ENCODE measurements around the gene OTUB2. TPM values are rescaled to one million over a fixed set of nuclear protein-coding genes. Genes with fewer than 3 reads are reported as not detected.

OTUB2 gene
- polyA plus RNA-seq, 1 donor (not counting 4 experiments of a cell fraction or from before 2014, with no cell fraction given): 2.6 TPM

- DNase-seq (ENCODE audit: low read depth, low spot score) (no peak), FAIRE-seq (no peak)
- H2AFZ ChIP-seq (ENCODE audit: control insufficient read depth, low read length): no peak overlapping the region
- TF ChIP-seq, protein P1, sequence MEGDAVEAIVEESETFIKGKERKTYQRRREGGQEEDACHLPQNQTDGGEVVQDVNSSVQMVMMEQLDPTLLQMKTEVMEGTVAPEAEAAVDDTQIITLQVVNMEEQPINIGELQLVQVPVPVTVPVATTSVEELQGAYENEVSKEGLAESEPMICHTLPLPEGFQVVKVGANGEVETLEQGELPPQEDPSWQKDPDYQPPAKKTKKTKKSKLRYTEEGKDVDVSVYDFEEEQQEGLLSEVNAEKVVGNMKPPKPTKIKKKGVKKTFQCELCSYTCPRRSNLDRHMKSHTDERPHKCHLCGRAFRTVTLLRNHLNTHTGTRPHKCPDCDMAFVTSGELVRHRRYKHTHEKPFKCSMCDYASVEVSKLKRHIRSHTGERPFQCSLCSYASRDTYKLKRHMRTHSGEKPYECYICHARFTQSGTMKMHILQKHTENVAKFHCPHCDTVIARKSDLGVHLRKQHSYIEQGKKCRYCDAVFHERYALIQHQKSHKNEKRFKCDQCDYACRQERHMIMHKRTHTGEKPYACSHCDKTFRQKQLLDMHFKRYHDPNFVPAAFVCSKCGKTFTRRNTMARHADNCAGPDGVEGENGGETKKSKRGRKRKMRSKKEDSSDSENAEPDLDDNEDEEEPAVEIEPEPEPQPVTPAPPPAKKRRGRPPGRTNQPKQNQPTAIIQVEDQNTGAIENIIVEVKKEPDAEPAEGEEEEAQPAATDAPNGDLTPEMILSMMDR (optimal IDR thresholded peaks at IDR 0.05 in 1 of 3, IDR thresholded peaks at IDR 0.05 in 1 of 3, conservative IDR thresholded peaks at IDR 0.05 in 1 of 3; ENCODE audit: extremely low read depth in 1 of 3, insufficient read depth in 2 of 3, low read length in 3 of 3): no peak
- TF ChIP-seq EZH2 (IDR thresholded peaks at IDR 0.05; ENCODE audit: low read length): no peak
- H4K20me1 ChIP-seq (ENCODE audit: control insufficient read depth, extremely low read depth, insufficient read depth, low read length): no peaks in the 10 kb centered on the region
- H3K27me3 ChIP-seq (ENCODE audit: control insufficient read depth, extremely low read depth, insufficient read depth, low read length): peaks cover 4% of the 10 kb centered on the region
- no peaks in the 10 kb centered on the region for H3K79me2 ChIP-seq (ENCODE audit: control insufficient read depth, insufficient read depth, low read length)
- H3K4me1 ChIP-seq (ENCODE audit: control insufficient read depth, extremely low read depth, insufficient read depth, low read length): peaks cover 19% of the 10 kb centered on the region
- H3K9me1 ChIP-seq (ENCODE audit: control insufficient read depth, extremely low read depth, insufficient read depth, low read length): peaks cover under 1% of the 10 kb centered on the region
- no peak overlapping the region for H3K4me3 ChIP-seq (ENCODE audit: control insufficient read depth in 2 of 3, extremely low read depth in 1 of 3, insufficient read depth in 2 of 3, low read depth in 1 of 3, low read length in 3 of 3)
- no peak overlapping the region for H3K9ac ChIP-seq (ENCODE audit: control insufficient read depth, extremely low read depth, insufficient read depth, low read length)
- H3K9me3 ChIP-seq (ENCODE audit: control insufficient read depth, low read depth, low read length): no peaks in the 10 kb centered on the region
- dilution Hi-C loops (cut with MboI; ENCODE audit: extremely low pct_ligation_motif_present, low sequenced_read_pairs): no loop called here
- no peaks in the 10 kb centered on the region for H3K36me3 ChIP-seq (ENCODE audit: control insufficient read depth in 2 of 2, extremely low read depth in 1 of 2, insufficient read depth in 2 of 2, low read length in 2 of 2)
- H3K4me2 ChIP-seq (ENCODE audit: control insufficient read depth, extremely low read depth, insufficient read depth, low read depth, low read length): no peak overlapping the region
- no peak overlapping the region for H3K27ac ChIP-seq (ENCODE audit: control insufficient read depth, insufficient read depth, low read length)
Observed at GRCh38 chr14:94000267-94000666, 25.9 kb upstream of the OTUB2 start.

GRCh38 chr14:94001016-94001415 lies 25.1 kb upstream of the OTUB2 start:
- no peak for TF ChIP-seq EZH2 (IDR thresholded peaks at IDR 0.05; ENCODE audit: low read length)
- TF ChIP-seq, protein P1 (optimal IDR thresholded peaks at IDR 0.05 in 1 of 3, IDR thresholded peaks at IDR 0.05 in 1 of 3, conservative IDR thresholded peaks at IDR 0.05 in 1 of 3; ENCODE audit: extremely low read depth in 1 of 3, insufficient read depth in 2 of 3, low read length in 3 of 3): no peak
- Histone ChIP-seq H3K9me1 (ENCODE audit: control insufficient read depth, extremely low read depth, insufficient read depth, low read length) (no peaks in the 10 kb centered on the region), H3K4me2 (ENCODE audit: control insufficient read depth, extremely low read depth, insufficient read depth, low read depth, low read length) (peak overlapping the region; percentile 40), H3K9me3 (ENCODE audit: control insufficient read depth, low read depth, low read length) (no peaks in the 10 kb centered on the region), H3K79me2 (ENCODE audit: control insufficient read depth, insufficient read depth, low read length) (no peaks in the 10 kb centered on the region), H4K20me1 (ENCODE audit: control insufficient read depth, extremely low read depth, insufficient read depth, low read length) (no peaks in the 10 kb centered on the region), H3K27me3 (ENCODE audit: control insufficient read depth, extremely low read depth, insufficient read depth, low read length) (peaks cover 4% of the 10 kb centered on the region), H2AFZ (ENCODE audit: control insufficient read depth, low read length) (peak overlapping the region; percentile 20), H3K4me3 (ENCODE audit: control insufficient read depth in 2 of 3, extremely low read depth in 1 of 3, insufficient read depth in 2 of 3, low read depth in 1 of 3, low read length in 3 of 3) (no peak overlapping the region), H3K9ac (ENCODE audit: control insufficient read depth, extremely low read depth, insufficient read depth, low read length) (no peak overlapping the region), H3K4me1 (ENCODE audit: control insufficient read depth, extremely low read depth, insufficient read depth, low read length) (peaks cover 12% of the 10 kb centered on the region), H3K36me3 (ENCODE audit: control insufficient read depth in 2 of 2, extremely low read depth in 1 of 2, insufficient read depth in 2 of 2, low read length in 2 of 2) (no peaks in the 10 kb centered on the region), H3K27ac (ENCODE audit: control insufficient read depth, insufficient read depth, low read length) (no peak overlapping the region)
- FAIRE-seq: peak; percentile 53
- dilution Hi-C loops (cut with MboI; ENCODE audit: extremely low pct_ligation_motif_present, low sequenced_read_pairs): no loop called here
- DNase-seq (ENCODE audit: low read depth, low spot score): peak; percentile 36
